HCT116 (cell line): Measurements from ENCODE around the gene GPBAR1.

ENCODE experiments used
- MAX ChIP-seq: IDR thresholded peaks from 2 replicates; pipeline ENCODE4 v1.6.1; 2012
- REST ChIP-seq: IDR thresholded peaks from 2 replicates; pipeline ENCODE4 v1.6.1; 2012; ENCODE audit warnings: low read depth
- ZFX ChIP-seq: fragments of 450-650 bp; IDR thresholded peaks from 2 replicates; pipeline ENCODE4 v1.6.1; 2017
- TF ChIP-seq, protein P1 (sequence below), 3 experiments: fragments of 200-600 bp in 1 of 3; sonication (generic) in 1 of 3; IDR thresholded peaks in 2 of 3; conservative IDR thresholded peaks in 1 of 3; 2 replicates each; pipeline ENCODE4 v1.5.1; 2012 to 2017; ENCODE audit warnings: low read depth in 2 of 3, low read length in 2 of 3, antibody characterized with exemption in 1 of 3, borderline replicate concordance in 1 of 3, control low read depth in 1 of 3, mild to moderate bottlenecking in 1 of 3, mixed read lengths in 1 of 3, mixed run types in 1 of 3, moderate library complexity in 1 of 3; ENCODE audit not compliant: insufficient read depth in 1 of 3

DNA sequence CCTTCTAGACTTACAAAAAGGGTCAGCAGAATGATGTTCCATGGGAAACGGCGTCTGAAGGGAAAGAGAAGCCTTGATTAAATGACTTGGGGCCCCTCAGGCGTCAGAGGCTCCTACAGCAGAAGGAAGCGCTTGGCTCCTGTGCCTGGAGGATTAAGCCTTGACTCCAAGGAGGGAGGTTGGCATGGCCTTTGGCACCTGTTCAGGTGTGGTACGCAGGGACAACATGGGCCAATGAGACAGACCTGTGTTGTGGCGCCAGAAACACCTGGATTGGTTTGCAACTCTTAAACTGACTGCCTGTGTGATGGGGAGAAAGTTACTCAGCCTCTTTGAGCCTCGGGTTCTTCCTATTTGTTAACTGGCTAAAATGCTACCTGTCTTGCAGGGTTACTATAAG, 17.1 kb downstream of the GPBAR1 start:
- TF ChIP-seq, protein P1, sequence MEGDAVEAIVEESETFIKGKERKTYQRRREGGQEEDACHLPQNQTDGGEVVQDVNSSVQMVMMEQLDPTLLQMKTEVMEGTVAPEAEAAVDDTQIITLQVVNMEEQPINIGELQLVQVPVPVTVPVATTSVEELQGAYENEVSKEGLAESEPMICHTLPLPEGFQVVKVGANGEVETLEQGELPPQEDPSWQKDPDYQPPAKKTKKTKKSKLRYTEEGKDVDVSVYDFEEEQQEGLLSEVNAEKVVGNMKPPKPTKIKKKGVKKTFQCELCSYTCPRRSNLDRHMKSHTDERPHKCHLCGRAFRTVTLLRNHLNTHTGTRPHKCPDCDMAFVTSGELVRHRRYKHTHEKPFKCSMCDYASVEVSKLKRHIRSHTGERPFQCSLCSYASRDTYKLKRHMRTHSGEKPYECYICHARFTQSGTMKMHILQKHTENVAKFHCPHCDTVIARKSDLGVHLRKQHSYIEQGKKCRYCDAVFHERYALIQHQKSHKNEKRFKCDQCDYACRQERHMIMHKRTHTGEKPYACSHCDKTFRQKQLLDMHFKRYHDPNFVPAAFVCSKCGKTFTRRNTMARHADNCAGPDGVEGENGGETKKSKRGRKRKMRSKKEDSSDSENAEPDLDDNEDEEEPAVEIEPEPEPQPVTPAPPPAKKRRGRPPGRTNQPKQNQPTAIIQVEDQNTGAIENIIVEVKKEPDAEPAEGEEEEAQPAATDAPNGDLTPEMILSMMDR (IDR thresholded peaks at IDR 0.05 in 2 of 3, conservative IDR thresholded peaks at IDR 0.05 in 1 of 3; ENCODE audit: borderline replicate concordance in 1 of 3, insufficient read depth in 1 of 3, low read depth in 2 of 3, low read length in 2 of 3), result no peak
- no peak for TF ChIP-seq REST
- no peak for TF ChIP-seq MAX
- no peak for TF ChIP-seq ZFX
